GM21390 (cell line): ENCODE data around the gene QRICH2.
A peak's percentile ranks its signal among the peaks of the same experiment; 100 is the strongest.
"Not testable (repeated sequence)": the region's sequence is repeated elsewhere in the genome, so short reads cannot be mapped to it uniquely, and the experiment has no call there.

ENCODE experiments used
- ATAC-seq: cut with Tn5 transposase; IDR thresholded peaks from one replicate; pipeline ENCODE4 v1.9.1; 2021; ENCODE audit not compliant: unreplicated experiment

QRICH2 gene, protein sequence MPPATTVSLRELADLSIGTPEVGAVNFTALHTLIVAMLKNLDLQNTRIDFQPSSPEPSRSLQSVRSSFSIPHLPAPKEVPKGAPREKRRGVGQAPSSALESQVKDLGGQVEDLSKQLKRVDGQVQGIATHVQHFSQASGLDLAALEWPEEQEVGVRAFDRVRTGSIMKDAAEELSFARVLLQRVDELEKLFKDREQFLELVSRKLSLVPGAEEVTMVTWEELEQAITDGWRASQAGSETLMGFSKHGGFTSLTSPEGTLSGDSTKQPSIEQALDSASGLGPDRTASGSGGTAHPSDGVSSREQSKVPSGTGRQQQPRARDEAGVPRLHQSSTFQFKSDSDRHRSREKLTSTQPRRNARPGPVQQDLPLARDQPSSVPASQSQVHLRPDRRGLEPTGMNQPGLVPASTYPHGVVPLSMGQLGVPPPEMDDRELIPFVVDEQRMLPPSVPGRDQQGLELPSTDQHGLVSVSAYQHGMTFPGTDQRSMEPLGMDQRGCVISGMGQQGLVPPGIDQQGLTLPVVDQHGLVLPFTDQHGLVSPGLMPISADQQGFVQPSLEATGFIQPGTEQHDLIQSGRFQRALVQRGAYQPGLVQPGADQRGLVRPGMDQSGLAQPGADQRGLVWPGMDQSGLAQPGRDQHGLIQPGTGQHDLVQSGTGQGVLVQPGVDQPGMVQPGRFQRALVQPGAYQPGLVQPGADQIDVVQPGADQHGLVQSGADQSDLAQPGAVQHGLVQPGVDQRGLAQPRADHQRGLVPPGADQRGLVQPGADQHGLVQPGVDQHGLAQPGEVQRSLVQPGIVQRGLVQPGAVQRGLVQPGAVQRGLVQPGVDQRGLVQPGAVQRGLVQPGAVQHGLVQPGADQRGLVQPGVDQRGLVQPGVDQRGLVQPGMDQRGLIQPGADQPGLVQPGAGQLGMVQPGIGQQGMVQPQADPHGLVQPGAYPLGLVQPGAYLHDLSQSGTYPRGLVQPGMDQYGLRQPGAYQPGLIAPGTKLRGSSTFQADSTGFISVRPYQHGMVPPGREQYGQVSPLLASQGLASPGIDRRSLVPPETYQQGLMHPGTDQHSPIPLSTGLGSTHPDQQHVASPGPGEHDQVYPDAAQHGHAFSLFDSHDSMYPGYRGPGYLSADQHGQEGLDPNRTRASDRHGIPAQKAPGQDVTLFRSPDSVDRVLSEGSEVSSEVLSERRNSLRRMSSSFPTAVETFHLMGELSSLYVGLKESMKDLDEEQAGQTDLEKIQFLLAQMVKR (N-terminal part only)

DNA sequence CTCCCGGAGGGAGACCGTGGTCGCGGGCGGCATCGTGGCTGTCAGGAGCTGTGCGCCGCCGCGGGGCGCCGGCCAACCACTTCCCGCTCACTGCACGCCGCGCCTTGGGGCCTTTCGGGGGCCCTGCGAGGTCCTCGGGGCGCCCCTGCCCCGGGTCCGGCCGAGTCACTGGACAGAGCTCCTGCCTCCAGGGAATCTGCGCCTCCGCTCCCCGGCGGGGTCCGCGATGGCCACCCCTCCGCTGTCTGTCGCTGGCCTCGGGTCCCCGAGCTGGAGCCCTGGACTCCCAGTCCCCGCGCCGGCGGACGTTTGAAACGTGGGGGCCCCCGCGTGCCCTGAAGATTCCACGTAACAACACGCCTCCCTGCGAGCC, at the start of gene QRICH2:
Gene QRICH2 (minus strand): TSS at position 311 of the 373 bp plus-strand sequence. CDS start 278 bp downstream, at position 33.
- ATAC-seq, result no peak

DNA sequence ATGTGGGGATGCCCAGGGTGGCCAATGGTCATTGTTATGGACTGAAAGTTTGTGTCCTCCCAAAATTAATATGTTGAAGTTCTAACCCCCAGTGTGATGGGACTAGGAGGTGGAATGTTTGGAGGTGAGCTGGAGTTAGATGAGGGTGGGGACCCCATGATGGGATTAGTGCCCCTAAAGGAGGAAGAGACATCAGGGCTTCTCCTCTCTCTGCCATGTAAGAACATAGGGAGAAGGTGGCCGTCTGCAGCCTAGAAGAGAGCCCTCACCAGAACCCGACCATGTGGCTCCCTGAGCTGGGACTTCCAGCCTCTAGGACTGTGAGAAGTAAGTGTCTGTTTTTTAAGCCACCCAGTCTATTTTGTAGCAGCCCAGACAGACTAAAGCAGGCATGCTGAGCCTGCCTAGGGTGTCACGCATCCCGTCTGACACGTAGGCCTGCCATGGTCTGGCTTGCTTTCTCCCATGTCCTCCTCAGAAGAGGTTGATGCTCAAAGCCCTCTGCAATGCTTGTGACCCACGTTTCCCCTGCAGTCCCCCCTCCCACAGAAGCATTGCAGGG, 49.6 kb upstream of the QRICH2 start:
- ATAC-seq, result no peak

DNA sequence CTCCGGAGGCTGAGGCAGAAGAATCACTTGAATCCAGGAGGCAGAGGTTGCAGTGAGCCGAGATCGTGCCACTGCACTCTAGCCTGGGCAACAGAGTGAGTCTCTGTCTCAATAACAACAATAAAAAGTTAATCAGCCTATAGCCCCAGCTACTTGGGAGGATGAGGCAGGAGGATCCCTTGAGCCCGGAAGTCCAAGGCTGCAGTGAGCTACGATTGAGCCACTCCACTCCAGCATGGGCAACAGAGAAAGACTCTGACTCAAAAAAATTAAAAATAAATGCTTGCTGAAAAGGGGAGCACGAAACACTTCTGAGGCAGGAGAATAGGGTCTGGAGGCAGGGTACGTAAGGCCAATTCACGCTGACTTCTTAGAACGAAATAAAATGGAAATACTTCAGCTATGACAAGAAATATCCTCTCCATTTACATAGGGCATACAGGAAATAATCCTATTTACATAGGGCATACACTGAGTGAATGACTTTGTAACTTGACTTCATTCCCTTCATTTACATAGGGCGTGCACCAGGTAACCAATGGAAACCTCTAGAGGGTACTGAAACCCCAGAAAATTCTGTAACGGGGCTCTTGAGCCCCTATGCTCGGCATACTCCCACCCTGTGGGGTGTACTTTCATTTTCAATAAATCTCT, 48.9 kb upstream of the QRICH2 start:
- no peak for ATAC-seq

DNA sequence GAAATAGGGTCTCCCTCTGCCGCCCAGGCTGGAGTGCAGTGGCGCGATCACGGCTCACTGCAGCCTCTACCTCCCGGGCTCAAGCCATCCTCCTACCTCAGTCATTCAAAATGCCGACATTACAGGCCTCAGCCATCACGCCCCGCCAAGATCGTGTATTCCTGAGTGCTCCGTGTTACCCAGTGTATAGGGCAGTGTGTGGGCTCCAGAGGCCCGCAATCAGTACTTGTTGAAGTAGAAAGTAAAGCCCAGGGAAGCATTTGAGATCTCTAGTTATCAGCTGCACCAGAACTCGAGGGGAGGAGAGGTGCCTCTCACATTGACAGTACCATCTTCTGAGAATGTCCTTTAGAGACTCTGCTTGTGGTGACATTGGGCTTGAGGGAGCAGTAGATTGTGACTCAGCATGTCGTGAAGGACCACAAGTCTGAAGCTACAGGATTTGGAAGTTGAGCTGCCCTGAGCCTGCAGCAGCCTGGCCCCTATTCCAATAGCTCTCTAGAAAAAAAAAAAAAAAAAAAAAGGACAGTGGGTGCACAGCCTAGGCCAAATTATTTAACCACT, 46.8 kb upstream of the QRICH2 start:
- no peak for ATAC-seq

DNA sequence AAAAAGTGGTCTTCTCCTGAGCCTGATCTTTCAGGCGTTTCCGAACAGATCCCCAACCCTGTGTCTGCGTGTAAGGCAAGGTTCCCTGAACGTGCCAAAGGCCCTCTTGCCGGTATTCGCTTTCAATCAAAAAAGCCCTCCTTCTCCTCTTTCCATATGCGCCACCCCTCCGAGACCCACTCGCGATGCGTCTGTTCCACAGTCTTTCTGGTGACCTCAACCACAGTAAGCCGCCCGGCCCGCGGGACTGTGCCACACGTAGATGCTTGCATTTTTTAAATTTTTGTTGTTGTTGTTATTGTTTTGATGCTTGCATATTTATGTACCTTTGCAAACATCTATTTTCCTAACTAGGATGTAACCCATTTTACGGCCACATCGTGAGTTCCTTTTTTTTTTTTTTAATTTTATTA, 46.2 kb upstream of the QRICH2 start:
- ATAC-seq, result no peak

DNA sequence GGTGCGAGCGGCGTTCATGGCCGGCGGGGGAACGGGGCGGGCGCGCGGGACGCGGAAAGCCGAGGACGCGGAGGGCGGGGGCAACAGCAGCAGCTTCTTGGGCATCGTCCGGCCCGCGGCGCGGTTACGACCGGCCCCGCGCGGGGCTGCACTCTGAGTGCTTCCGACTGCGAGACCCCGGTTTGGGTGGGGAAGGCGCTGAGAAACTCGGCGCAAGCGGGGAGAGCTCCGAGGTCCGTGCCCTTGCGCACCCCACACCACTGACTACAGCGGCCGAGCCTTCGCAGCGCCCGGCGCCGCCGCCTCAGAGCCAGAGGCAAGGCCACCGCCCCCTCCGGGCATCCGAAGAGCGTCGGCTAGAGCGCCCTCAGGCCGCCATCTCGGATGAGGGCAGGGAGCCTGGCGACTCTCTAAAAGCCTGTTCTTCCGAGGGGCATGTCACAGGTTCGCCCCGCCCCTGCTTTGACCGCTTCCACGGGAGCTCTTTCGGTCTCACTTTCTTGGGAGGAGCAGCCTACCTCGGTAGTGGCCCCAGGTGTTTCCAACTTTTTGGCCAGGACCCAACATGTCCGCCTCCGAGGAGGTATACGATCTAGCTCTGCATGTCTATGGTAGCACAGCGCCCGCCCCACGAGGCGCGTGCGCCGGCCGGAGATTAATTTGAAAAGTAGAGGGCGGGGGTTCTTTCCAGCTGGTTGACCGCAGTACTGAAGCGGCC, 45.7 kb upstream of the QRICH2 start, which contains the start of gene PRPSAP1:
Gene PRPSAP1 (minus strand): TSS at position 318 of the 718 bp plus-strand sequence. CDS start 213 bp downstream, at position 105.
- ATAC-seq, result peak; percentile 77

DNA sequence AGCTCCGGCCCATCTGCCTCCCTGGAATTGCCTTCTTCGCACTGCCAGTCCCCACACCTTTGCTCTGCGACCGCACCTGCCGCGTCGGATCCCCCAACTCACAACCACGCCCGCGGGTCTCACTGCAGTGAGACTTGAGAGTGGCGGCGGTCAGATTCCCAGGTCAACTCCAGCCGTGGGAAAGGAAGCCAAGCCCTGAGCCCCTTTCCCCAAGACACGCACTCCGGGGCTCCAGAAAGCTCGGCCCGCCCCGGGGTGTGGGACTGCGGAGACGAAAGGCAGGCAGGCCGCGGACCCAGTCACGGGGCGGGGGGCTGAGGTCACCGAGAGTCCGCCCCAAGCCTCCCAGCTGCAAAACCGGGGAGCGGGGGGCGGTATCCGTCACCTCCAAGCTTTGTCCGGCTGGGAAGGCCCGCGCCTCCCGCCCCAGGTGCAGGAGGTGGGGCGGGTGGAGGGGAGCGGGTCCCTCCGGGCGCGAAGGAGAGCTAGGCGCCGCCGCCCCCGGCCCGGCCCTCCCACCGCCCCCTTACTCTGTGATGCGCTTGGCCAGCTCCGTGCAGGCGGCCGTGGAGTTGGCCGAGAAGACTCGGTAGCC, 45.0 kb upstream of the QRICH2 start:
- ATAC-seq, result peak; percentile 14

DNA sequence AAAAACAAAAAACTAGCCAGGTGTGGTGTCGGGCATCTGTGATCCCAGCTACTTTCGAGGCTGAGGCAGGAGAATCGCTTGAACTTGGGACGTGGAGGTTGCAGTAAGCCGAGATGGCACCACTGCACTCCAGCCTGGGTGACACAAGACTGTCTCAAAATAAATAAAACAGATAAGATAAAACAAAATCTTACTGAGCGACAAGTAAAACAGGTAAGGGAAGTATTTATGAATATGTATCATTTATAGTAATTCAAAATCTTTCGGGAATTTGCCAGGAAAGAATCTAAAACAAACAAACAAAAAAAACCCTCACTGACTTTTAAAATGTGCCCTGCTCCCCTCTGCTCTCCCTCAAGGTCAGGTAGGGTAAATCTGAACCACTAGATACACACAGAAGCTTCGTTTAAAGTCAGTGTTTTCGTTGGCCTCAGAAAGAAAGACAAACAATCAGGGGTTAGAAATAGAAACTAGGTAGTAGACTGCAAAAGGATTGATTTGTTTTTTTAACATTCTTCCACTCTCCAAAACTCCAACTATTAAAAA, 43.5 kb upstream of the QRICH2 start:
- ATAC-seq, result no peak

DNA sequence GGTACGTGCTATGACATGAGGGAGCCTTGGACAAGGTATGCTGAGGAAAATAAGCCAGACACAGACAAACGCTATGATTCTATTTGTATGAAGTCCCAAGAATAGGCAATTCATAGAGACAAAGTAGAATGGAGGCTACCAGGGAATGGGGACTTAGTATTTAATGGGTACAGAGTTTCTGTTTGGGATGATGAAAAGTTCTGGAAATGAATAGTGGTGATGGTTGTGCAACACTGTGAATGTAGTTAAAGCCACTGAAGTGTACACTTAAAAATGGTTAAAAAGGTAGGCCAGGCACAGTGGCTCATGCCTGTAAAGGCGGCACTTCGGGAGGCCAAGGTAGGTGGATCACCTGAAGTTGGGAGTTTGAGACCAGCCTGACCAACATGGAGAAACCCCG, 42.4 kb upstream of the QRICH2 start:
- no peak for ATAC-seq

DNA sequence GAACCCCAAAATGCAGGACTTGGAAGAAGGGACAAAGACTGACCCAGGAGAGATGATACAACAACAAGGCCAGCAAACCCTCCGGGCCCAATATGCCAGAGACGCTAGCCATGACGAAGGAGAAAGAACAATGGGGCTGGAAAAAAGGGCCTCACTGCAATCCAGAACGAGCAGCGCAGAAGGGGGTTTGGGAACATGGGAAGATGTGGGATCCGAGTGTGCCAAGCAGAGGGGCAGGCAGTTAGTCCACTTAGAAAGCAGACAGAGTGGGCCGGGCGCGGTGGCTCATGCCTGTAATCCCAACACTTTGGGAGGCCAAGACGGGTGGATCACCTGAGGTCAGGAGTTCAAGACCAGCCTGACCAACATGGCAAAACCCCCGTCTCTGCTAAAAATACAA, 38.9 kb upstream of the QRICH2 start:
- not testable (repeated sequence) for ATAC-seq

DNA sequence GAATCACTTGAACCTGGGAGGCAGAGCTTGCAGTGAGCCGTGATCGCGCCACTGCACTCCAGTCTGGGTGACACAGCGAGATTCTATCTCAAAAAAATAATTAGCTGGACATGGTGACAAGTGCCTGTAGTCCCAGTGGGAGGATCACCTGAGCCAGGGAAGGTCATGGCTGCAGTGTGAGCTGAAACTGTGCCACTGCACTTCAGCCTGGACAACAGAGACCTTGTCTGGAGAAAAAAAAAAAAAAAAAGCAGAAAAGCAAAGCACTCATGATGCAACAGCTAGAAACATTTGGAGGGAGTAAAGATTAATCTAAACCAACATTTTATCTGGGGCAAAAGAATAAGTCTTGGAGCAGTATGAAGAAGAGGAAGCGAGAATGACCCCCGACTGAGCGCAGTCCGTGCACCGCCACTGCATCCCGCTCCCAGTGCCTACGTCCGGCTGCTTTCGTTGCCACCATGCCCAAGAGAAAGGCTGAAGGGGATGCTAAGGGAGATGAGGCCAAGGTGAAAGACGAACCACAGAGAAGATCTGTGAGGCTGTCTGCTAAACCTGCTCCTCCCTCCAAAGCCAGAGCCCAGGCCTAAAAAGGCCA, 37.4 kb upstream of the QRICH2 start:
- ATAC-seq, result no peak

DNA sequence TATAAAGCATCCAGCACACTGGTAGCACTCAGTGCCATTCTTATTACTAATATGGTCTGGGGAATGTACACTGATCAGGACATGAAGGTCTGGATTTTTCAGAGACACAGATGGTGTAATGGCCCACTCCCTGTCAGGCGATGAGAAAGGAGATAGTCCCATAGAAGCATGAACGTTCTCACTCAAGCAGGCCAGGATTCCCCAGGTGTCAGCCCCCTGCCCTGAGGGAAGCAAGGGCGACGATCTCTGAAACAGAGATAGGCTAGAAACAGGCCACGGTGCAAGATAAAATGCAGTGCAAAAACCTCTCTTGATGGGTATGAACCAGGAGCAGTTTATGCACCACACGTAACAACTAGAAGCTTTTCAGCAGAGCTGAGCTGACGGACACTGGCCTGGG, 35.0 kb upstream of the QRICH2 start:
- ATAC-seq, result no peak

DNA sequence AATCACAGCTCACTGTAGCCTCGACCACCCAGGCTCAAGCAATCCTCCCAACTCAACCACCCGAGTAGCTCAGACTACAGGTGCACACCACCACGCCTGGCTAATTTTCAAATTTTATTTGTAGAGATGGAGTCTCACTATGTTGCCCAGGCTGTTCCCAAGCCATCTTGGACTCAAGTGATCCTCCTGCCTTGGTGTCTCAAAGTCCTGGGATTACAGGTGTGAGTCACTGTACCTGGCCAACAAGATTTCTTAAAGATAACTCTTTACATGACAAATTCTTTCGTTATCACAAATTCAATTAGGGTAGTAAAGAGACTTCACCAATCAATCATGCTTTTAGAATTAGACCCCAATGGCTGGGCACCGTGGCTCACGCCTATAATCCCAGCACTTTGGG, 33.2 kb upstream of the QRICH2 start:
- ATAC-seq, result no peak

DNA sequence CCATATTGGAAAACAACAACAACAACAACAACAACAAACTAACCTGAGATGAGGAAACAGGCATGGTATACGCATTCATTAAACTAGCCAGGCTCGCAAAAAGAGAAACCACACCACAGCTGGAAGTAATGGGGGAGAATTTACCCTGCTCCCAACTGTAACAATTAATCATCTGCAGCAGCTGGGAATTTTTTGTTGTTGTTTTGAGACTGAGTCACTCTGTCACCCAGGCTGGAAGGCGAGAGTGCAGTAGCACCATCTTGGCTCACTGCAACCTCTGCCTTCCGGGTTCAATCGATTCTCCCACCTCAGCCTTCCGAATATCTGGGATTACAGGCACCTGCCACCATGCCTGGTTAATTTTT, 29.3 kb upstream of the QRICH2 start:
- ATAC-seq, result no peak

DNA sequence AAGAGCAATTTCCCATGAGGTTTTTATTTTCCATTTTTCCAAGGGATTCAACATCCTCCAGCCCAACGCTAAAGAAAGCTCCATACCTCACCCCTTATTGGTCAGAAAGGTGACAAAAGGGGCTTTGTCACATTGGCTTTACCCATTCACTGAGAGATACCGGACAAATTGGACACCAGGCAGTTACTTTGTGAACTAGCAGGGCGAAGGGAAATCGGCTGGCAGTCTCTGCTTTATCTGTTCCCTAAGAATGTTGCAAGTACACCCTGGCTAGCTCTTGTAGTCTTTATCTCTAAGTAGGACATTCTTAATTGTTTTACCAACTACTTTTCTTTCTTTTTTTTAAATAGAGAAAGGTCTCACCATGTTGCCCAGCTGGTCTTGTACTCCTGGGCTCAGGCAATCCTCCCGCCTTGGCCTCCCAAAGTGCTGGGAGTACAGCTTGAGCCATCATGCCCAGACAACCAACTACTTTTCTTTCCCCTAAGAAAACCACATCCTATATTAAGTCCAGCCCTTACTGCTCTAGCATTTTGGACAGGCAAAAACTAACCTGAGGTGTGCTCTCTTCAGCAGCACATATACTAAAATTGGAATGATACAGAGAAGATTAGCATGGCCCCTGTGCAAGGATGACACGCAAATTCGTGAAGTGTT, 28.8 kb upstream of the QRICH2 start:
- ATAC-seq, result no peak

DNA sequence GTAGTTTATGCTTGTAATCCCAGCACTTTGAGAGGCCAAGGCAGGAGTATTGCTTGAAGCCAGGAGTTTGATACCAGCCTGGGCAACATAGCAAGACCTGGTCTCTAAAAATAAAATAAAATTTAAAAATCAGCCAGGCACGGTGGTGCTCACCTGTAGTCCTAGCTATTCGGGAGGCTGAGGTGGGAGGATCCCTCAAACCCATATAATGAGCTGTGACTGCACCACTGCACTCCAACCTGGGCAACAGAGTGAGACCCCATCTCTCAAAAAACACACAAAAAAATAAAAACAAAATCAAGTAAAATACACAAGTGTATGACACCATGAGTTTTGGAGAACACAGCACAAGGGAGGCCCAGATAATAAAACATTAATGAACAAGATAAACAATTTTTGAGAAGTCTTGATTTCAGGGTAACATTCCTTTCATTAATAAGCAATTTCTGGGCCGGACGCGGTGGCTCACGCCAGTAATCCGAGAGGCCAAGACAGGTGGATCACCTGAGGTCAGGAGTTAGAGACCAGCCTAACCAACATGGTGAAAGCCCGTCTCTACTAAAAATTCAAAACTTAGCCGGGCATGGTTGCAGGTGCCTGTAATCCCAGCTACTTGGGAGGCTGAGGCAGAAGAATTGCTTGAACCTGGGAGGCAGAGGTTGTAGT, 27.8 kb upstream of the QRICH2 start:
- no peak for ATAC-seq
